HCEC 1CT (cell line): ENCODE results near the gene PBXIP1.

Experiments used
- DNase-seq: peaks from one replicate; pipeline ENCODE4 v3.0.0-alpha.2; 2017

Gene PBXIP1

DNA sequence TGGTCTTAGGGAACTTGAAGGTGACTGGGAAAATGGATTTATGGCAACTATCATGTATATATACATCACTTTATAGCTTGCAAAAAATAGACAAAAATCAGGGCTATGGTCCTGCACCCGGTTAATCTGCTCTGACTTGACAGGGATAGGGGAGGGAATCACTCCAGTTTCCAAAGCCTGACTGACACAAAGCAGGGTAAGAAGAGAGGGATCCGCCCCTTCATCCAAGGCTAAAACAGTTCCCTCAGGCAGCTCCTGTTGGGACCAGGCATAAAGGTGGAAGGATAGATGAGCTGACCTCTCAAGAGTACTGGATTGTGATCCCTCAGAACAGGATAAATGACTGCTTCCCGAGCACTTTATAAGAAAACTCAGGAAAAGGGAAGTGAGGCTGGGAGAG, 1.4 kb downstream of the PBXIP1 start:
- no peak for DNase-seq

DNA sequence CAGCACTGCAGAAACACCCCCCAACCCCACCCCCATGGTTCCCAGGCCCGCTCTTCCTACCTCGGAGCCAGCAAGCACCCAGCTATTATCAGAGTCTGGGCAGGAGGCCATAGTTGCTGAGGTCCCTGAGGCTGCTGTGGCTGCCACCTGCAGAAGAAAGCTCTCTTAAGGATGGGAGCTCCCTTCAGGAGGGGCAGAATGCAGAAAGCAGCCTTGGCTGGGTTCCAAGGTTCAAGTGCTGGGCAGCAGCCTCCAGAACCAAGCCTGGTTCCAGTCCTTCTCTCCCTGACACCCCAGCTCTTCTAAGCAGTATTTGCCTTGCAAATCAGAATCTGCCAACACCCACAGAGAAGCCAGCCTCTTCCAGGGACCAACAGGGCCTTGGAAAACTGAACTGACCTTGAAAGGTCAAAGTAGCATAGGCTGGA, 2.3 kb downstream of the PBXIP1 start:
- no peak for DNase-seq

DNA sequence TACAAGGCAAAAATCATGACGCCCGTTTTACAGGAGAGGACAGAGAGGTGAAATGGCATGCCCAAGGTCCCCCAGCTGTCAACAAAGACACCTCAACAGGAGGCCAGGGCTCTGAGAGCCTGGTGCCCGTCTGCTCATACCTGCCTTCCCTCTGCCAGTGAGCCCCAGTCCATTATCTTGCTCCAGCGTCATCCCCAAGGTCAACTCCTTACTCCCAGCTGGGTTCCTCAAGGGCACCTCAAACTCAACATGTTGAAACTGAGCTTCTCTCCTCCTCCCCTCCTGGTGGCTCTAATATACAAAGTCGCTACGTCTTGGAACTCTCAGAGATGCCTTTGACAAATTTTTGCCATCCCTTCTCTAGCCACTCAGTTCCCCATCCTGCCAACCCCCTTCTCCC, 3.2 kb downstream of the PBXIP1 start:
- no peak for DNase-seq

DNA sequence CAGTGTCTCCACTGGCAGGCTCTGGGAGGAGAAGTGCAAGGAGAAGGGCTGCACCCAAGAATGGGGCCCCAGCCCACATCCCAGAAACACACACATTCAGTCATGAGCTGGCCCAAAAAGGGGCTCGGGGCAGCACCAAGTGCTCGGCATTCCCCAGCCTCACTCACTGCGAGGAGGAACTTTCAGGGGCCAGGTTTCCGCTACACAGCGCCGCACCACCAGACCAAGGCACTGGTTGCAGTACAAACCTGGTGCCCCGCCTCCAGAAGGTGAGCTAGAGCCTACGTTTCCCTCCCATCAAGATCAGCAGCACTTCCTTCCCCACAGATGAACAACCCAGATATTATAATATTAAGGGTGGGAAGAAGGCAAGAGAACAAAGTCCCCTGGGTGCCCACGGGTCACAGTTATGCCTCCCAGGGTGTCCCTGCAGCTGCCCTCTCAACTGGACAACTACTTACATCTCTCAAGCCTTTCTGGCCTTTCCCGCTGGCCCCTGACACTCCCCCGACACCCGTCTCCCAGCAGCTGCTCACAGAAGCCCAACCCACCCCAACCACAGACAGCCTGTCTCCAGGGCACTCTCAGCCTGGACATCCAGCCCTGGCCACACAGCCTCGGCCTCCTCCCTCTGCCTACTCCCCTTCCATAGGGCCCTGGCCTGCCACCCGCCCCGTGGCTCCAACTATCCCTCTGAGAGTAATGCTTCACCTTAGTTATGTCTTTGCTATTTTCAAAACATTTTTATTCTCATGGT, 3.8 kb downstream of the PBXIP1 start:
- DNase-seq, result no peak

DNA sequence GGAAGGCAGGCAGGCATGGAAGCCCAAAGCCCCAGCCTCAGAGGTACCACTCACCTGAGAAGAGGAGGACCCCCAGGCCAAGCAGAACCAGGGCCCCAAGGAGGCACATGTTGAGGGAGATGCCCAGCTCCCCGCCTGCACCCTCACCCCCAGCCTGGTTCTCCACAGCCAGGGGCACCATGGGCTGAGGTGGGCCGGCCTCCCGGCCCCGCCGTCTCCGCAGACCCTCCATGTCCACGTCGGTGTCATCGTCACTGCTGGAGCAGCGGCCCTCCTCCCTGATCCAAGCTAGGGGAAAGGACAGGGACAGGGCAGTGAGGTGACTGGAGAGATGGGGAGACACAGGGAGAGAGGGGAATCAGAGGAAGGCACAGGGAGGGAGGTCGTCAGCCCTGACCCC, 7.8 kb downstream of the PBXIP1 start:
- no peak for DNase-seq

DNA sequence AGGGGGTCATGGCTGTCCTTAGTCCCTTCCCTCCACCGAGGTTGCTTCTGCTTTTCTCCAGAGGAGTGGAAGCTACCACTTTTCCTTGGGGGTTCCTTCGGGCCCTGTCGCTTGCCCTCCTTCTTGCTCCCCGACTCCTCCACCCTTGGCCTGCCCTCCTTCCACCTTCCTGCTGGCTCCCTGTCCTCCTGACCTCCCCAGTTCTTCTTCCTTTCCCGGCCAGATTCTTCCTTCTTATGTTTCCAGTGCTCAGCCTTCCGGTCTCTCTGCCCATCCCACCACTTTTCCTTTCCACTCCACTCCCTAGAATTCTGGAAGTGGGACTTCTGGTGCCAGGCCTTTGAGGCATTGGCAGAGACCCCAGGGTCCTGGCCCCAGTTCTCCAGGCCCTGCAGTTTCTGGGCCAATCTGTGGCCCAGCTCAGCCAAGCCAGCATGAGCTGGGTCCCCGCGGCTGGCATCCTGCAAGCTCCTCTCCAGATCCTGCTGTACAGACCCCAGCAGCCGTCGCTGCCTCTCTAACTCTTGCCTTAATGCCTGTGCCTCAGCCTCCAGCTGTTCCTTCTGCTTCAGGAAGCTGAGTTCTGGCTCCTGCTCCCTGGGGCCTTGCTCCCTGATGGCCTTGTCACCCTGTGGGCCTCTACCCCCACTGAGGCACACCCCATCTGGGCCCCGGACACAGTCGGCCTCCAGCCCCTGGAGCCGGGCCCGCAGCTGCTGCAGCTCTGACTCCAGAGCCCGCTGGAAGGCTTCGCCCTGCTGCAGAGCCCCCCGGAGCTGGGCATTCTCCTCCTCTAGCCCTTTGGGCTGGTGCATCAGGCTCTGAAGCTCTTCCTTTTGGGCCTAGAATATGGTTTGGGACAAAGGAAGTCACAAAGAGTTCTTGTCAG, 9.7 kb downstream of the PBXIP1 start:
- DNase-seq, result no peak

DNA sequence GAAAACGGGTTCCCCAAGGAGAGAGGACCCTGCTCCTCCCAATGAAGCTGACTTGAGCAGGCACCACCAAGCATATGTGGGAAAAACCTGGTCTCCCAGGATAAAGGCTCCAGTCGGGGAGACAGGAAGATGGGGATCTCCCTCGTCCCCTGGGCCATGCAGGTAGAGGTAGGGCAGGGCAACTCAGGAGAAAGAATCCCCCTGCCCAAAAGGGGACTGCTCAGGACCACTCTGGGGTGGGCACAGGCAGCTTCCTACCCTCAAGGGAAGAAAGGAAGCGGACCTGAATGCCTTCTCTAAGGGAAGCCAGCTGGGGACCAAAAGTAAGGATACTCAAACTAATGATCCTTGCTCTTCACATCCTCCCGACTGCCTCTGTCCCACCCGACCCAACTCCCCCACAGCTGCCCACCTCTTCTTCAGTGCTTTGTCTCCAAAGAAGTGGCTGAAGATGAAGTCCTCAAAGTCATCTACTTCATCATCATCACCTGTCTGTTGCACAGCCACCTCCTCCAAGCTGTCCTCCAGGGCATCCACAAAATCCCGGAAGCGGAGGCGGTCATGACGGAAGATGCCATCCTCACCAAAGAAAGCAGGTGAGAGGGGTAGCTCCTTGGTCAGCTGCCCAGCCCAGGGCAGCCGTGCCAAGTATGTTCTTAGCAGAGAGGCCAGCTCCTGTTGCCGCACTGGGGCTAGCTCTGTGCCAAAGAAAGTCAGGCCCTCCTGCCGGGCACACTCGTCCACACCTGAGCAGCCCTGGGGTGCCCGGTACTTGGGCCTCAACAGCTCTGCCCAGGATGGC, 10.5 kb downstream of the PBXIP1 start:
- DNase-seq, result no peak

DNA sequence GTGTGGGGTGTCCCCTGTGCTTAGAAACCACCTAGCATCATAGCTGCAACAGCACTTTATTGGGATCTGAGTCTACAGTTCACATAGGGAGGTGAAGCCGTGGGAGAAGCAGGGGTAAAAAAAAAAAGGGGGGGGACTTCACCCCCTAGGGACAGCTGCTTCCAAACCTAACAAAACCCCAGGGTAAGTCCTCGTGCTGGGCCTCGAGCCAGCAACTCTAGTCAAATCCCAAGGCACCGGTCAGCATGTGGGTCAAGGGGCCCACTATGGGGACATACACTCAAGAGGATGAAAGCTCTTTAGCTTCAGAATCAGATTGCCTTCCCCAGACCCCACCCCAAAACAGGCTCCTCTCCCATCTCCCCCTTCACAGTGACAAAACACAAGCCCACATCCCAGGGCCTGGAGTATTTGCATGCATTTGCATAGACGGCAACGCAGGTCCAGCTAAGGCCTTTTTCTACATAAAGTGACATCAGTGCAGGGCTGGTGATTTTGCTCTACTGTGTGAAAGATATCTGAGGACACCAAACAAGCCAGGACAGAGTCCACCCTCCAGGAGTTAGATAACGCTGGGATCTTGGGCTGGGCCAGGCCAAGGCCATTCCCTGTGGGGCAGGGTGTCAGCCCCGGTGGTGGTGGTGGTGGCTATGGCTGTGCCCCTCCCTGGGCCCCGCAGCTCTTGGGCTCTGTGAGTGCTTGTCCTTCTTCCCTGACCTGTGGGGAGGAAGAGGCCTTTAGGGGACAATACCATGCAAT, 11.3 kb downstream of the PBXIP1 start:
- no peak for DNase-seq

DNA sequence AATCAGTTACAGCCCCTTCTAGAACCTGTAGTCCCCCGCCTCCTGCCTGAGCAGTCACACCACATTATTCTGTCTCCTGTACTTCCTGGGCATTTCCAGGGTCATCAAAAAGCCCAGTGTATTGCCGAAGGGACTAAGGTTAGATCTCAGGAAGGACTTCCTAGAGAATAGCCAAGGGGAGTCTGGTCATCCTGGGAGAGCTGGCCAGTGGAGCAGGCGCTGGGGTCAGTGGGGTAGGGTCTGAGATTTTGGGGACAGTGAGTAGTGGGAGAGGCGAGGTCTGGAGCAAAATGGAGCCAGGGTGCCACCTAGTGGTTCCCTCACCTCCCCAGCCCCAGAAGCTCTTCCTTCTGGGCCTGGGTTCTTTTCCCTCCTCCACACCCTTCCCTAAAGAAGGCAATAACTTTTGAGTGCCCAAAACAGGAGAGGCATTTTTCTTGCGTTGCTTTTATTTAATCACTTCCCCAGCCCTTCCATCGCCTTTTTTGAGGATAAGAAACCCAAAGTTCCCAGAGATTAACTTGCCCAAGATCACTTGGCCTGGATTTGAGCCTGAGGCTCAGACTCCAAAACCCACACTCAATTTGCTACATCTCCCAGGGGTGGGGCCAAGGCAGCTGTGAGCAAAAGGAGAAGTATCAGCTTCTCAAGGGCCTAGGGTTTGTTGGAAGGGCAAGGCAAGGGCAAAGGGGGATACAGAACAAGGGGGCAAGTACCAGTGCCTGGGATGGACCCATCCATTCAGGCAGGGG, 12.1 kb downstream of the PBXIP1 start:
- DNase-seq, result peak; percentile 22

DNA sequence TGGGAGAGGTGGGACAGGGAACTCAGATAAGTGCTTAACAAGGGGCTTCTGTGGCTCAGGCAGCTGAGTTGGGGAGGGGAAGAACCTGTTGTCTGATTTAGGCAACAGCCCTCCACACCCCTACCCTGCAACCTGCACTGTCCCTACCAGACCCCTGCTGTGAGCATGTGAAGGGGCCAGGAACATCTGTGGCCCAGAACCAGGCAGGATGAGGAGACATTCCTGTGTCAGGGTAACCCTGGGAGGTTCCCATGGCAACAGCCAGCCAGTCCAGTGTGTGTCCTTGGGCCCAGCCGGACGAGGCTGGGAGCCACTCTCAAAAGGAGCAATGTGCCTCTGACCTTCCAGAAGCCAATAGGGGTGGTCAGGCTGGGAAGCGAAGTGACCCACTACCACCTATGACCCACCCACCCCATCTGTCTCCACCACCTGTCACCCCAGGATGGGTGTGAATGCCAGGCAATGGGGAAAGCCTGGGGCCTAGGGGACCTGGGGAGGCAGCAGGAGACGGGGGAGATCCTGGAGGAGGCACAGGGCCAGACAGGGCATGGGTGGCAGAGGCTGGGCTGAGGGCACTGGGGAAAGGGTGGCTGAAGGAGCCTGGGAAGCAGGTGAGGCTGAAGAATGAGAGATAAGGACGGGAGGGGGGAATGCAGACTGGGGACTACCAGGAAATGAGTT, 14.4 kb downstream of the PBXIP1 start:
- DNase-seq, result no peak

DNA sequence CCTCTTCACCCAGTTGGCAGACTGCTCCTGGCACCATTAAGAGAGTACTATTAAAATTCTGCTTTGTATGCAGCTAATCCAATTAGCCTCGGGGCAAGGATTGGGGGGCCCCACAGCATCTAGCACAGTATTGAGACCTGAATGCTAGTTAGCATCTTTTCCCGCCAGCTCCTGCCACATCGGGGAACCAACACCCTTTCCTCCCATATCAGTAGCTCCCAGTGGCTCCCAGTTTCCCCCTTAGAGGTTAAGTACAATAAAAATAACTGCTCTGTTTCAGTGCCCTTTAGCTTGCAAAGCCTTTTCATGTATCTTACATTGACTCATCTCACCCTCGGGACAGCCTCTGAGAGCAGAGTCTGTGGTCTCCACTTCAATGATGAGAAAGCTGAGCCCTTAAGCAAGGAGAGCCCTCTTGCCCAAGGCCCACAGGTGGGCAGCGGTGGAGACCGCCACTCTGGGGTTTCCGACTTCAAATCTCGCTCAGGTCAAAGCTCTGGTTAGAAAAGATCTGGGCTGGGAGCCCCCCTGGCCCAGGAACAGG, 15.2 kb downstream of the PBXIP1 start:
- no peak for DNase-seq

DNA sequence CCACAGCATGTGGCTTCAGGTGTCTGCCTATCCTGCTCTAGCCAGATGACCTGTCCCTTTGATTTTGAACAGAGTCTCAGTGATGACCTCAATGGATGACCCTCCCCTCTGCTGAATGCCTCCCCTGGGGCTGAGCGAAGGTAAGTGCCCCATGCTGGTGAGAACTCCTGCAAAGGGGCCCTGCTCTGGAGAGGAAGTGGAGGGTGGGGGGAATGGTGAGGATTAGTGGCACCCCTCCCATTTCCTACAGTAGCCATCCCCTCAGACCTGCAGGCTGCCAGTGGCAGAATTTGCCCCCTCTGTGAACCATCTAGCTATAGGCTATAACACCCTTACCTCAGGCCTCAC, 15.7 kb downstream of the PBXIP1 start:
- no peak for DNase-seq

DNA sequence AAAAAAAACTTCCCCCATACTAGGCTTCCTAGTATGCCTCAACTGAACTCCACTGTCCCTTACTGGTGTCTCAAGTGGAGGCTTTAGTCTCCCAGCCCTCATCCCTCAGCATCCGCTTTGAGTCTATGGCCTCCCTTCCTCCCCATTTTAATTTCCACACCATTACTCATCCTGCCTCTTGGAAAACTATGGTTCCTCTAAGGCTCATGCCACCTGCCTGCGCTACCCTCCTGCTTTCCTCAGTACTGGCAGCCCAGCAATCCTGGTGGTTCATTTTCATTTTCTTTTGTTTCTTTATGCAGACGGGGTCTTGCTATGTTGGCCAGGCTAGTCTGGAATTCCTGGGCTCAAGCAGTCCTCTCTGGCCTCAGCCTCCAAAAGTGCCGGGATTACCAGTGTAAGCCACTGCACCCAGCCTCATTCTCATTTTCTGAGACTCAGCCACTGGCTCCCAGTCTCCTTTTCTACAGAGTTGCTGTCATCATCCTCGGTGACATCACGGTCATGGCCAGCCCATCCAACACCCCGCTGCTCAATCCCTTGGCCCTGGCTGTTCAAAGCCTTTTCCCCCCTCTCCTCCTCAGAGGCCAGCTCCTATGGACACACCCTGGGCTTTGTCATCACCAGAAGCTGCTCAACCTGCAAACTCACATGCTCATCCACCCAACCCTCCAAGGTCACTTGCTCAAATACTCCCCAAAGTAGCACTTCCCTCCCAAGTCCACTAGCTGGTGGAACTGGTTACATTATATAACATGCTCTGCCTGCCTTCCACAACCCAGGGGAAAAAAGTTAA, 17.1 kb downstream of the PBXIP1 start:
- no peak for DNase-seq

DNA sequence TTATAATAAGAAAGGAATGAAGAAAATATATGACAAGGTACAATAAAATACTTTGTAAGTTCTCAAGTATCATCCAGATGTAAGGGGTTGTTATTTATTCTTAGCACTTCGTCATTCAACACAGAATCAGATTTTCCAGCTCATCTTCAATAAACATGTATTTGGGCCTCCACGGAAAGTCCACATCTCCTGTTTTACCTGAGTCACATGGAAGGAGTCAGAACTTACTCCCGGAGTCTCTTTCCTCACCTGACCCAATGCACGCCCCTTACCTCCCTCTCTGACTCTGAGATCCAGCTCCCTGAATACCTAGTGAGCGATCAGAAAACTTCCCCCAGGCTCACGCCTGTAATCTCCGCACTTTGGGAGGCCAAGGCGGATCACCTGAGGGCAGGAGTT, 17.9 kb downstream of the PBXIP1 start:
- no peak for DNase-seq

DNA sequence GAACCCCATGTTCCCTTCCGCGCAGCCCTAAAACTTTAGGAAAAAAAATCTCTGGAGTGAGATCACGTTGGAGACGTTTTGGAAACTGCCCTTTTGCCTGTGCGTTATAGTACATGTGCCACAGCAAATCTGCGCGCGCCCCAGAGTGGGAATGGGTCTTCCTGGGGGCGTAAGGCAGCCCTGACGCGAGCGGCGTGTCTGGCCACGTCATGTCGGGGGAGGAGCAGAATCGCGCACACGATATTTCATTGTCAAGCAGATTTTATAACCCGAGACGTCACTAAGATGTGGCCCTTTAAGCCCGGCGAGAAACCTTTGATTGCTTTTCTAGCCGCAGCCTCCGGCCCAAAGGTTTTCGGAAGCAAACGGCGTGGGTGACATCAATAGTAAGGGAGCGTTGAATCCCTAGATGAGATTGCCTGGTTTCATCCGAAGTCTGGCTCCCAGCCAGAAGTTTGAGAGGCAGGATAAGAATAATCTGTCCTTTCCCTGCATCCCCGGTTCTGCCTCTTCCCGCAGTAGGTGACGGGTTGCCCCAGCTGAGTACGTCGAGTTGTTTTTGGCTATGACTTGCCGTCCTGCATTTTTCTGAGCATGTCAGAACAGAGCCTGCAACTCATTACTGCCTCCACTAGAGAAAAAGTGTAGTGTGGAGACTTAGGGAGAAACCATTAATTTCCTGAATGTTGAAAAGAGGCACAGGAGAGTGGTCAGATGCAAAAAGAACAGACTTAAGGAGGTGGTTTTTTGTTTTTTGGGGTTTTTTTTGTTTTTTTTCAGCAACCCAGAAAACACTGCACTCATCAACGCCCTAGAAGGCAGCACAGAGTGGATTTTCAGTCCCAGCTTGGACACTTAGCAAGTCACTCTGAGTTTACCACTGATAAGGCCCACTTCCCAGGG, 18.6 kb downstream of the PBXIP1 start:
- peak; percentile 95 for DNase-seq

DNA sequence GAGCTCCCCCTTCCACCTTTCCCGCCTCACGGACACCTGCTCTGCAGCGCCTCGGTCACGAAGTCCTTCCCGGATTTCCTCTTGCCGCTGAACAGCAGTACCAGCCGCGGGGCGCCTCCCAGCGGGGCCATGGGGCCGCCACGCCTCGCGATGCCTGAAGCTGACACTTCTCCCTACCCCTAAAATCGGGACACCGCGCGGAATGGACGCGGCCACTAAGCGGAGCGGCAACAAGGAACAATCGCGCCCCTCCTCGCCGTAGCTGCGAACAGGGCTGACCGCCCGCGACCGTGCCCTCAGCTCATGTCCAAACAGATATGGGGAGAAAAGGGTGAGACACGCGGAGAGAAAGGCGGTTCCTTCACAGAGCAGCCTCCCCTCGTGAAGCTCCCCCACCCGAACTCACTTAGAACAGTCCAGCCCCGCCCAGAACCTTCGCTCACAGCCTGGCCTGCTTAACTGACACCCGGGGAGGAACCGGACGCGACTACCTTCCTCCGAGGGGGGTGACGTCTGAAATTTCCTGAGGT, 19.3 kb downstream of the PBXIP1 start, which contains the start of gene PMVK:
PMVK (minus strand) TSS at position 165 of the 530 bp plus-strand sequence; CDS start at position 131, 34 bp downstream.
- DNase-seq, result peak; percentile 94

DNA sequence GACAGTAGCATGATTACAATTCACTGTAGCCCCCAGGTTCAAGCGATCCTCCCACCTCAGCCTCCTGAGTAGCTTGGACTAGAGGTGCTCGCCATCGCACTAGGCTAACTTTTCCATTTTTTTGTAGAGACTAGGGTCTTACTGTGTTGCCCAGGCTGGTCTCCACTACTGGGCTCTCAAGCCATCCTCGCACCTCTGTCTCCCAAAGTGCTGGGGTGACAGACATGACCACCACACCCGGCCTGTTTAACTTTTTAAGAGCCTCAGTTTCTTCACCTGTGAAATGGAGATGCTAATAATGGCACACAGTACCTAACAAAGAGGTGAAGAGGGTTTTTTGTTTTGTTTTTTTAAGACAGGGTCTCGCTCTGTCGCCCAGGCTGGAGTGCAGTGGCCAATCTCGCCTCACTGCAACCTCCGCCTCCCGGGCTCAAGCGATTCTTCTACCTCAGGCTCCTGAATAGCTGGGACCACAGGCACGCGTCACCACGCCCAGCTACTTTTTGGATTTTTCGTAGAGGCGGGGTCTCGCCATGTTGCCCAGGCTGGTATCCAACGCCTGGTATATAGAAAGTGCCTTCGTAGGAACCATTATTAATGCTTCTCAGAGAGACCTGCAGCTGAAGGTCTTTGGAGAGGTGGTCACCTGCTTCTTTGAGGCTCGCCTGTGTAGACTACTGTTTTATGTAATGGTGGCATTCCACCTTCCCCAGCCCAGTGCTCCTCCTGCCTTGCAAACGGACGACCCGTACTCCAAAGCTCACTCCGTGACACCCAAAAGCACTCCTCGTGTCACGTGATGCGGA, 19.9 kb downstream of the PBXIP1 start:
- no peak for DNase-seq
